SK-N-SH treated with all-trans-retinoic acid at 6 μM for 48 hours (cell line): ENCODE data around the gene ZGPAT.

Experiments used
- ATAC-seq: fragments of 200-7000 bp; cut with Tn5 transposase; 3 replicates; pipeline ENCODE4 v1.9.1; 2020; ENCODE audit warnings: mild to moderate bottlenecking, moderate library complexity
- ARNTL ChIP-seq: fragments of 450-650 bp; formaldehyde crosslinking; IDR thresholded peaks from 2 replicates; pipeline ENCODE4 v1.5.0; 2020; ENCODE audit warnings: low read depth, mild to moderate bottlenecking, moderate library complexity, borderline replicate concordance
- BACH2 ChIP-seq: fragments of 250-450 bp; sonication (Bioruptor Pico); IDR thresholded peaks from 2 replicates; pipeline ENCODE4 v1.9.0; 2021; ENCODE audit warnings: mild to moderate bottlenecking, borderline replicate concordance
- CSDC2 ChIP-seq: fragments of 250-450 bp; sonication (Bioruptor Pico); IDR thresholded peaks from 2 replicates; pipeline ENCODE4 v1.5.0; 2020; ENCODE audit warnings: mild to moderate bottlenecking, moderate library complexity
- ESRRG ChIP-seq: fragments of 250-450 bp; sonication (Bioruptor Pico); IDR thresholded peaks from 2 replicates; pipeline ENCODE4 v1.6.1; 2021; ENCODE audit warnings: mild to moderate bottlenecking
- GLIS3 ChIP-seq: fragments of 250-450 bp; sonication (Bioruptor Pico); IDR thresholded peaks from 2 replicates; pipeline ENCODE4 v1.5.0; 2020; ENCODE audit warnings: mild to moderate bottlenecking, moderate library complexity
- ISL1 ChIP-seq: fragments of 250-450 bp; sonication (Bioruptor Pico); IDR thresholded peaks from 2 replicates; pipeline ENCODE4 v2.1.2; 2022; ENCODE audit warnings: mild to moderate bottlenecking, moderate library complexity
- OSR1 ChIP-seq: fragments of 250-450 bp; sonication (Bioruptor Pico); IDR thresholded peaks from 2 replicates; pipeline ENCODE4 v1.8.0; 2022; ENCODE audit warnings: moderate library complexity, mild to moderate bottlenecking, inconsistent platforms
- PPARA ChIP-seq: fragments of 250-450 bp; sonication (Bioruptor Pico); IDR thresholded peaks from 2 replicates; pipeline ENCODE4 v1.5.0; 2020; ENCODE audit warnings: mild to moderate bottlenecking, borderline replicate concordance
- RARB ChIP-seq: fragments of 250-450 bp; sonication (Bioruptor Pico); IDR thresholded peaks from 2 replicates; pipeline ENCODE4 v1.8.0; 2021; ENCODE audit warnings: mild to moderate bottlenecking, moderate library complexity
- SNAI2 ChIP-seq: fragments of 250-450 bp; sonication (Bioruptor Pico); IDR thresholded peaks from 2 replicates; pipeline ENCODE4 v1.5.0; 2020; ENCODE audit warnings: mild to moderate bottlenecking, moderate library complexity
- TCF4 ChIP-seq: fragments of 250-450 bp; sonication (Bioruptor Pico); IDR thresholded peaks from 2 replicates; pipeline ENCODE4 v1.8.0; 2021; ENCODE audit warnings: mild to moderate bottlenecking, moderate library complexity, borderline replicate concordance
- ZC3H10 ChIP-seq: fragments of 250-450 bp; sonication (Bioruptor Pico); IDR thresholded peaks from 2 replicates; pipeline ENCODE4 v1.5.1; 2021; ENCODE audit warnings: mild to moderate bottlenecking, moderate library complexity
- ZFP3 ChIP-seq: fragments of 250-450 bp; sonication (Bioruptor Pico); IDR thresholded peaks from 2 replicates; pipeline ENCODE4 v1.5.0; 2020; ENCODE audit warnings: mild to moderate bottlenecking, moderate library complexity
- ZFP30 ChIP-seq: fragments of 450-650 bp; formaldehyde crosslinking; IDR thresholded peaks from 2 replicates; pipeline ENCODE4 v1.5.0; 2022; ENCODE audit warnings: mild to moderate bottlenecking, moderate library complexity
- ZNF565 ChIP-seq: fragments of 450-650 bp; formaldehyde crosslinking; conservative IDR thresholded peaks from 2 replicates; pipeline ENCODE4 v1.5.0; 2020; ENCODE audit warnings: low read depth, mild to moderate bottlenecking, moderate library complexity
- ZNF70 ChIP-seq: fragments of 450-650 bp; formaldehyde crosslinking; IDR thresholded peaks from 2 replicates; pipeline ENCODE4 v1.5.0; 2020; ENCODE audit warnings: mild to moderate bottlenecking, moderate library complexity
- TF ChIP-seq, protein P1 (sequence below): fragments of 250-450 bp; sonication (Bioruptor Pico); IDR thresholded peaks from 2 replicates; pipeline ENCODE4 v1.5.1; 2021; ENCODE audit warnings: mild to moderate bottlenecking, moderate library complexity
- TF ChIP-seq, protein P2 (sequence below): fragments of 250-450 bp; sonication (Bioruptor Pico); IDR thresholded peaks from 2 replicates; pipeline ENCODE4 v1.5.0; 2020; ENCODE audit warnings: mild to moderate bottlenecking, moderate library complexity
- TF ChIP-seq, protein P3 (sequence below): fragments of 250-450 bp; sonication (Bioruptor Pico); IDR thresholded peaks from 2 replicates; pipeline ENCODE4 v1.5.1; 2020; ENCODE audit warnings: low read depth, mild to moderate bottlenecking, moderate library complexity
- TF ChIP-seq, protein P4 (sequence below): fragments of 250-450 bp; sonication (Bioruptor Pico); IDR thresholded peaks from 2 replicates; pipeline ENCODE4 v1.8.0; 2021; ENCODE audit warnings: low read depth, mild to moderate bottlenecking, moderate library complexity, borderline replicate concordance
- TF ChIP-seq, protein P5 (sequence below): fragments of 250-450 bp; sonication (Bioruptor Pico); IDR thresholded peaks from 2 replicates; pipeline ENCODE4 v1.8.0; 2020; ENCODE audit warnings: mild to moderate bottlenecking, moderate library complexity, borderline replicate concordance

ZGPAT gene

DNA sequence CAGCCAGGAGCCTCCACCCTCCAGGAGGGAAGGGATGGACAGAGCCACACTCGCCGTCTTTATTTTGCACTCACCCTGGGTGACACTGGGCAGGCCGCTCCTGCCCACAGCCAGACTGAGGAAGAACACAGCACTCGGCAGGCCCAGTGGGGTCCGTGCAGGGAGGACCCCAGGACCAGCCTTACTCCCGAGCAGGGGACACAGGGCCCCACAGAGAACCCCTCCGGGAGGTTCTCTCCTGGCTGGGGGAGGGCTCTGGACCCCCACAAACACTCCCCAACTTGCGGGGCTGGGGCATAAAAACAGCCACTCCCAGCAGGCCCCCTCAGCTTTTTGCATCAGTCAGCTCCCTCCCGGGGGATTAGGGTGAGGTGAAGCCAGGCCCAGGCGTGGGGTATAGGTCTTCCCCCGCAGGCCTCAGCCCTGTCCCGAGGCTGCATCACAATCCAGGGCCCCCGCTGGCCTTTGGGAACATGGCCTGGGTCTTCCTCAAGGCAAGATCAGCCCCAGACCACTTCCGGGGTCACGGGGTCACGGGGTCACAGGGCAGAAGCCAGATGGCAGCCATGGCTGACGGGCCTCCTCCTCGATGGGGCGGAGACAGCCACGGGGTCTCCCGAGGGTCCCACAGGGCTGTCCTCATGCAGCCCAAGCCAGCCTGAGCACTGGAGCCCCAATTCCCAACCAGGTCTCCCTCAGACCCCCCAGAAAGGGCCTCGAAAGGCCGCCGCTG lies 8.2 kb upstream of the ZGPAT start:
- TF ChIP-seq ZNF565 (CRISPR knock-in tag) (no peak), RARB (no peak), ZFP30 (CRISPR knock-in tag) (no peak), OSR1 (no peak), ZNF70 (CRISPR knock-in tag) (no peak), GLIS3 (no peak), ZC3H10 (CRISPR knock-in tag) (no peak), CSDC2 (CRISPR knock-in tag) (no peak), BACH2 (no peak), PPARA (CRISPR knock-in tag) (no peak), SNAI2 (no peak)
- TF ChIP-seq, protein P1, sequence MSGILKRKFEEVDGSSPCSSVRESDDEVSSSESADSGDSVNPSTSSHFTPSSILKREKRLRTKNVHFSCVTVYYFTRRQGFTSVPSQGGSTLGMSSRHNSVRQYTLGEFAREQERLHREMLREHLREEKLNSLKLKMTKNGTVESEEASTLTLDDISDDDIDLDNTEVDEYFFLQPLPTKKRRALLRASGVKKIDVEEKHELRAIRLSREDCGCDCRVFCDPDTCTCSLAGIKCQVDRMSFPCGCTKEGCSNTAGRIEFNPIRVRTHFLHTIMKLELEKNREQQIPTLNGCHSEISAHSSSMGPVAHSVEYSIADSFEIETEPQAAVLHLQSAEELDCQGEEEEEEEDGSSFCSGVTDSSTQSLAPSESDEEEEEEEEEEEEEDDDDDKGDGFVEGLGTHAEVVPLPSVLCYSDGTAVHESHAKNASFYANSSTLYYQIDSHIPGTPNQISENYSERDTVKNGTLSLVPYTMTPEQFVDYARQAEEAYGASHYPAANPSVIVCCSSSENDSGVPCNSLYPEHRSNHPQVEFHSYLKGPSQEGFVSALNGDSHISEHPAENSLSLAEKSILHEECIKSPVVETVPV (CRISPR knock-in tag), result no peak
- TF ChIP-seq, protein P2, sequence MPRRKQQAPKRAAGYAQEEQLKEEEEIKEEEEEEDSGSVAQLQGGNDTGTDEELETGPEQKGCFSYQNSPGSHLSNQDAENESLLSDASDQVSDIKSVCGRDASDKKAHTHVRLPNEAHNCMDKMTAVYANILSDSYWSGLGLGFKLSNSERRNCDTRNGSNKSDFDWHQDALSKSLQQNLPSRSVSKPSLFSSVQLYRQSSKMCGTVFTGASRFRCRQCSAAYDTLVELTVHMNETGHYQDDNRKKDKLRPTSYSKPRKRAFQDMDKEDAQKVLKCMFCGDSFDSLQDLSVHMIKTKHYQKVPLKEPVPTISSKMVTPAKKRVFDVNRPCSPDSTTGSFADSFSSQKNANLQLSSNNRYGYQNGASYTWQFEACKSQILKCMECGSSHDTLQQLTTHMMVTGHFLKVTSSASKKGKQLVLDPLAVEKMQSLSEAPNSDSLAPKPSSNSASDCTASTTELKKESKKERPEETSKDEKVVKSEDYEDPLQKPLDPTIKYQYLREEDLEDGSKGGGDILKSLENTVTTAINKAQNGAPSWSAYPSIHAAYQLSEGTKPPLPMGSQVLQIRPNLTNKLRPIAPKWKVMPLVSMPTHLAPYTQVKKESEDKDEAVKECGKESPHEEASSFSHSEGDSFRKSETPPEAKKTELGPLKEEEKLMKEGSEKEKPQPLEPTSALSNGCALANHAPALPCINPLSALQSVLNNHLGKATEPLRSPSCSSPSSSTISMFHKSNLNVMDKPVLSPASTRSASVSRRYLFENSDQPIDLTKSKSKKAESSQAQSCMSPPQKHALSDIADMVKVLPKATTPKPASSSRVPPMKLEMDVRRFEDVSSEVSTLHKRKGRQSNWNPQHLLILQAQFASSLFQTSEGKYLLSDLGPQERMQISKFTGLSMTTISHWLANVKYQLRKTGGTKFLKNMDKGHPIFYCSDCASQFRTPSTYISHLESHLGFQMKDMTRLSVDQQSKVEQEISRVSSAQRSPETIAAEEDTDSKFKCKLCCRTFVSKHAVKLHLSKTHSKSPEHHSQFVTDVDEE (CRISPR knock-in tag), result no peak
- TF ChIP-seq, protein P3, sequence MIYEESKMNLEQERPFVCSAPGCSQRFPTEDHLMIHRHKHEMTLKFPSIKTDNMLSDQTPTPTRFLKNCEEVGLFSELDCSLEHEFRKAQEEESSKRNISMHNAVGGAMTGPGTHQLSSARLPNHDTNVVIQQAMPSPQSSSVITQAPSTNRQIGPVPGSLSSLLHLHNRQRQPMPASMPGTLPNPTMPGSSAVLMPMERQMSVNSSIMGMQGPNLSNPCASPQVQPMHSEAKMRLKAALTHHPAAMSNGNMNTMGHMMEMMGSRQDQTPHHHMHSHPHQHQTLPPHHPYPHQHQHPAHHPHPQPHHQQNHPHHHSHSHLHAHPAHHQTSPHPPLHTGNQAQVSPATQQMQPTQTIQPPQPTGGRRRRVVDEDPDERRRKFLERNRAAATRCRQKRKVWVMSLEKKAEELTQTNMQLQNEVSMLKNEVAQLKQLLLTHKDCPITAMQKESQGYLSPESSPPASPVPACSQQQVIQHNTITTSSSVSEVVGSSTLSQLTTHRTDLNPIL (CRISPR knock-in tag), result no peak
- peak; percentile 18; the same call in 2 of the 3 replicates for ATAC-seq

DNA sequence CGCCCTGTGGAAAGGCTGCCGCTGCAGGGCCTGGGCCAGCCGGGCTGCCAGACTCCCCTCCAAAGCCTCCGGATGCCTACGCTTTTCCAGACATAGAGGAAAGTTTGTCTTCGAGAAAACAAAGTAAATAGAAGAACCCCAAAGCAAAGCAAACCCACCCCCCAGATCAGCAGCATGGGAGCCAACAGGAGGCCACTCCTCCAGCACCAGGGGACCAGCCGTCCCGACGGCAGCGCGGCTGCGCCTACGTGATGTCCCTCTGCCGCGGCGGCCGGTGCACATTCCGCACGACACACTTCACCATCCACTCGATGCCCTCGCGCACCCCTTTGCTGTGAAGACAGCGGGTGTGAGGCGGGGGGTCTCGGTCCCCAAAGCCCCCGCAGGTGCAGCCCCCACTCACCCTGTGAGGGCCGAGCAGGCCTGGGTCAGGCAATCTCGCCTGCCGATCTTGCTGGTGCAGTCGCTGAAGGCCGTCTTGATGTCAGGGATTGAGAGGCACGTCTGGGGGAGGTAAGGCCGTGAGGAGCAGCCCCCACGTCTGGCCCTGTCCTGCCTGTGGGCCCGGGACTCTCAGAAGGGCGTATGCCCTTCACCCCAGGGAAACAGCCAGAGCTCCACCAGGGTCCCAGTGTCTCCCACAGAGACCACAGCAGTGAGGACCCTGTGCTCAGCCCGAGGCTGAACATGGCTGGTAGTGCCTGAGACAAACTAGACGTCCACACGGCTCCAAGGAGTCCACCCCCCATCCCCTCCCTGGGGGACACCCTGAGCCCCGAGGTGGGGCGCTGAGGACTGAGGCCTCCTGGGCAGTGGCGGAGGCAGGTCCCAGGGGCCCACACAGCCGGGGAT lies 7.4 kb upstream of the ZGPAT start:
- ATAC-seq, result no peak
- TF ChIP-seq TCF4, result no peak
- TF ChIP-seq, protein P4, sequence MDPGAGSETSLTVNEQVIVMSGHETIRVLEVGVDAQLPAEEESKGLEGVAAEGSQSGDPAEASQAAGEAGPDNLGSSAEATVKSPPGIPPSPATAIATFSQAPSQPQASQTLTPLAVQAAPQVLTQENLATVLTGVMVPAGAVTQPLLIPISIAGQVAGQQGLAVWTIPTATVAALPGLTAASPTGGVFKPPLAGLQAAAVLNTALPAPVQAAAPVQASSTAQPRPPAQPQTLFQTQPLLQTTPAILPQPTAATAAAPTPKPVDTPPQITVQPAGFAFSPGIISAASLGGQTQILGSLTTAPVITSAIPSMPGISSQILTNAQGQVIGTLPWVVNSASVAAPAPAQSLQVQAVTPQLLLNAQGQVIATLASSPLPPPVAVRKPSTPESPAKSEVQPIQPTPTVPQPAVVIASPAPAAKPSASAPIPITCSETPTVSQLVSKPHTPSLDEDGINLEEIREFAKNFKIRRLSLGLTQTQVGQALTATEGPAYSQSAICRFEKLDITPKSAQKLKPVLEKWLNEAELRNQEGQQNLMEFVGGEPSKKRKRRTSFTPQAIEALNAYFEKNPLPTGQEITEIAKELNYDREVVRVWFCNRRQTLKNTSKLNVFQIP, result no peak
- no peak for TF ChIP-seq SNAI2
- no peak for TF ChIP-seq CSDC2 (CRISPR knock-in tag)
- TF ChIP-seq ESRRG (CRISPR knock-in tag), result no peak
- TF ChIP-seq, protein P5, sequence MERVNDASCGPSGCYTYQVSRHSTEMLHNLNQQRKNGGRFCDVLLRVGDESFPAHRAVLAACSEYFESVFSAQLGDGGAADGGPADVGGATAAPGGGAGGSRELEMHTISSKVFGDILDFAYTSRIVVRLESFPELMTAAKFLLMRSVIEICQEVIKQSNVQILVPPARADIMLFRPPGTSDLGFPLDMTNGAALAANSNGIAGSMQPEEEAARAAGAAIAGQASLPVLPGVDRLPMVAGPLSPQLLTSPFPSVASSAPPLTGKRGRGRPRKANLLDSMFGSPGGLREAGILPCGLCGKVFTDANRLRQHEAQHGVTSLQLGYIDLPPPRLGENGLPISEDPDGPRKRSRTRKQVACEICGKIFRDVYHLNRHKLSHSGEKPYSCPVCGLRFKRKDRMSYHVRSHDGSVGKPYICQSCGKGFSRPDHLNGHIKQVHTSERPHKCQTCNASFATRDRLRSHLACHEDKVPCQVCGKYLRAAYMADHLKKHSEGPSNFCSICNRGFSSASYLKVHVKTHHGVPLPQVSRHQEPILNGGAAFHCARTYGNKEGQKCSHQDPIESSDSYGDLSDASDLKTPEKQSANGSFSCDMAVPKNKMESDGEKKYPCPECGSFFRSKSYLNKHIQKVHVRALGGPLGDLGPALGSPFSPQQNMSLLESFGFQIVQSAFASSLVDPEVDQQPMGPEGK, result no peak
- TF ChIP-seq, protein P1 (CRISPR knock-in tag), result no peak
- TF ChIP-seq ZFP3, result no peak
- TF ChIP-seq, protein P2 (CRISPR knock-in tag), result no peak
- no peak for TF ChIP-seq ARNTL (CRISPR knock-in tag)
- no peak for TF ChIP-seq ZC3H10 (CRISPR knock-in tag)
- TF ChIP-seq ISL1 (CRISPR knock-in tag), result no peak
